Regular cardiac myocyte (primary cell): Measurements from ENCODE around the gene STXBP3. TPM values are rescaled to one million over a fixed set of nuclear protein-coding genes. Genes with fewer than 3 reads are reported as not detected.

Source experiments
- total RNA-seq: library from RNA; depleted of rRNA; stranded (reverse); fragments of >200 nt; gene quantifications from 2 replicates; pipeline ENCODE4 v1.2.3, GENCODE V29; 2014

STXBP3 gene
- 63.3 and 87.1 TPM in 2 replicates for total RNA-seq

GRCh38 chr1:108746382-108747170 is at the start of gene STXBP3:
STXBP3 (plus strand) TSS chr1:108746674; CDS start chr1:108746738, 64 bp downstream.

GRCh38 chr1:108712606-108713150 is 33.8 kb upstream of the STXBP3 start, which contains the start of gene FNDC7:
FNDC7 (plus strand) TSS chr1:108712908; CDS start chr1:108712934, 26 bp downstream.

GRCh38 chr1:108856994-108857393 is 110.5 kb downstream of the STXBP3 start, which contains the start of gene AKNAD1:
AKNAD1 (minus strand) TSS chr1:108857094; CDS start chr1:108852664, 4,430 bp downstream.

Other genes with a start within 250 kb of the STXBP3 start
- 11.3 and 19.7 TPM in 2 replicates for gene EEIG2, start 186.6 kb upstream of the STXBP3 start, total RNA-seq
- gene HENMT1, start 85.6 kb upstream of the STXBP3 start, total RNA-seq, result 4.2 TPM in 2 replicates
- 8.2 and 11.5 TPM in 2 replicates for gene PRPF38B, start 54.4 kb upstream of the STXBP3 start, total RNA-seq
- under 0.01 and 0.28 TPM in 2 replicates for gene FNDC7, start 33.8 kb upstream of the STXBP3 start, total RNA-seq
- 0.28 and 0.38 TPM in 2 replicates for gene AKNAD1, start 110.4 kb downstream of the STXBP3 start, total RNA-seq
- gene GPSM2, start 130.3 kb downstream of the STXBP3 start, total RNA-seq, result 24.0 and 34.7 TPM in 2 replicates
- 43.1 and 55.0 TPM in 2 replicates for gene CLCC1, start 216.8 kb downstream of the STXBP3 start, total RNA-seq